ENCODE results near the gene KAT7.
A peak's percentile ranks its signal among the peaks of the same experiment; 100 is the strongest.

Gene KAT7

DNA sequence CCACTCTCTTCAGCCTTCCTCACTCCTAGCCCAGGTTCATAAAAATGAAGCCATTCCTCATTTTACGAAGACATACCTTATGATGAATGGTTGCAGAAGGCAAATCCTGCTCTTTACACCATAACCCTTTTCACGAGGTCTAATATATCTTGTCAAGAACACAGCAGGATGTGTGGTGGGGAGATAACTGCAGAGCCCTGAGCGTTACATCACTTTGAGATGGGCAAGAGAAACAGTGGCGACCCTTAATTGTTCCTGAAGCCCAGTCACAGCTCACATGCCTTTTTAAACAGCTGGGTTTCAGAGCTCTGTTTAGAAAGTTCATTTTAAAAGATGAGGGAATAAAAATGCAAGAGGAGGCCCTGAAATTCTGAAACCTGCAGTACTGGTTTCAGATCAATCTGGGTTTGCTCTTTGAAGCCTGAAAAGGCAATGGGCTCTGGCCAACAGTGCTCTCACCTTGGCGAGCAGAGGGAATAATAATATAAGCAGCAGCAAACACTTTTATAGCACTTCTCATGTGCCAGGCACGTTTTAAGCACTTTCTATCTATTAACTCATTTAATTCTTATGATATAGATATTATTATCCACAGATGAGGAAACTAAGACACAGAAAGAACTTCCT, 27.4 kb upstream of the KAT7 start:
- DNase-seq: no peak

DNA sequence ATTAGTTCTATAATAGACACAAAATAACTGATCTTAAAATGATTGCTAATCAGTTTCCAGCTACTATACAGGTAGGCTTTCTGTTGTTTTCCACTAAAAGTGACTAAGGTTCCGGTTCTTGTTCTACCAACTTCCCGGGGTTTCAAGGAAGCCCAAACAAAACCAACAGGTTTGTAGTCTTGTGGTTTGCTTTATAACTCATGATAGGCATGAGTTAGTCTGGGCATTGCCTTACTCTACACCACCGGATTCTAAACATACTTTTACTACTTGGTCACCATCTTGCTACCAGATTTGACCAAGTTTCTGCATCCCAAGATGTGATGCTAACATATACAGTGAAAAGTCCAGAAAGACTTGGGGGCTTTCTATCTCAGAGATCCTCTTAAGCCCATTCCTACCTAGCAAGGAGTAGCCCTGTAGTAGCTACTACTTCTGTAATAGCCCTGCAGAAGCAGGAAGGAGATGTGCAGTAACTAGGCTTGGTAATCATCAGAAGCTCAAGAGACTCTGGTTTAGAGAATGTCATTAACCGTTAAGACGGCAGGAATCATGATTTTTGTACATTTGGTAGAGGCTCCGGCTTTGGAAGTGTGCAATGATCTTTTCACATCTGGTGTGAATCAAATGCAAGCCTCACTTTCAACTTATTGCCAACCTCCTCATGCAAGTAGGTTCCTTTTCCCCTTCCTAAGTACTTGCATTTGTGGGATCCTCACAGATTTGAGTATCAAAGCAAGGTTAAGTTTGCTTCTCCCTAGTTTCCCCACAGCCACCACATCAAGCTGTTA, 26.1 kb upstream of the KAT7 start:
- DNase-seq: no peak

DNA sequence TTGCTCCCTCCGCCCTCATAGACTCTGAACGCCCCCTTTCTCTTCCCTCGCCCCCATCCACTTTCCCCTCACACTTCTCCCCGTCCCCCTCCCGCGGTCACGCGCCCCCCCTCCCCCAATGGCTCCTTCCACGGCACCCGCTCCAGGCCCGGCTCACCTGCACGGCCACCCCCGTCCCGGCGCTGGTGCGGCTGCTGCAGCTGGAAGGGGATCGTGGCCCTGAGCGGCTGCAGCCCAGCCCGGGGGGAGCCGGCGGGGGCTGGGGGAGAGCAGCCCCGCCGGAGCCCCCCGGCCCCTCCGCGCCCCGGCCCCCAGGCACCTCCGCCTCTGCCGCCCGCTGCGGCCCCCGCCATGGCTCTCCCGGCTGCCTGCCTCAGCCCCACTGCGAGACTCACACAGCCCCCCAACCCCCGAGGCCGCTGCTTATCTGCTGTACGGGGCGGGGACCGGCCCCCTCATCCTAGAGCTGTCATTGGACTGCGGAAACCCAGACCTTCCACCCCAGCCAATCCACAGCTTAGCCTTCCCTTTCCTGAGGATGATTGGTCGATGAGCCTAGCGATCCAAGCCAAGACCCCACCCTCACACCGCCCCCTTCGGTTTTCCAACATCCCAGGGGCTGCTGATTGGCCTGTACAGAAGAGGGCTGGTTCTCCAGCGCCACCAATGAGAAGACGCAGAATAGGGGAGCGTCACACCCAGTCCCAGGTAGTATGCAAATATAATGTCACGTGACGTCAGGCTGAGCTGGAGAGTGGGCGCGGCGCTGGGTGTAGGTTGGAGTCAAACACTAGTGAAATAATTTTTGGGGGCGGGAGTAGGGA, 24.5 kb upstream of the KAT7 start, which contains the start of gene FAM117A:
TSS of gene FAM117A (minus strand) at position 397 of the 824 bp plus-strand sequence. CDS start at position 353, 44 bp downstream.
- DNase-seq: peak; percentile 98

DNA sequence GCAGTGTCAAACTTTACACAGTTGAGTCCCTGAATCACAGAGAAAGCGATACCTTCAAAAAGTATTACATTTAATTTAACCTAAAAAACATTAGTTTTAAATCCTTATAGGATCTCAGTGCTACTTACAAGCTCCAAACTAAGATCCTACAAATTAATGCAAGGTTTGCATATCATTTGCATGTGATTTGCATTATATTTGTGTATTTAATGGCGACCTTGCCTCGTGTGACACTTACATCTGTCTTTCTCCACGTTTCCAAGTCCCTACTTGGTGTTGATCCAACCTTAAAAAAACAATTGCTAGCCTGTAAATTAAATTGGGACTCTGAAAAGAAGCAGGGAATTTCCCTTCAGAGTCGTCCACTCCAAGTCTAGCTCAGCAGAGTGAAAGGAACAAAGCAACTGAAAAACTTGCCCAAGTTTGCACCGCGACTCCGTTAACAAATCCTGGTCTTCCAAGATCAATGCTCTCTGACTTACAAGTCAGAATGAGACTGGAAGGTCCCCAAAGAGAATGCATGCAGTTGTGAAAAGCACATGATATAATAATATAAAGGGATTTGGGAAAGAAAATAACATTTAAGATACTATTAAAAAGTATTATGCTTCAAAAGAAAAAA, 23.8 kb upstream of the KAT7 start:
- DNase-seq: no peak

DNA sequence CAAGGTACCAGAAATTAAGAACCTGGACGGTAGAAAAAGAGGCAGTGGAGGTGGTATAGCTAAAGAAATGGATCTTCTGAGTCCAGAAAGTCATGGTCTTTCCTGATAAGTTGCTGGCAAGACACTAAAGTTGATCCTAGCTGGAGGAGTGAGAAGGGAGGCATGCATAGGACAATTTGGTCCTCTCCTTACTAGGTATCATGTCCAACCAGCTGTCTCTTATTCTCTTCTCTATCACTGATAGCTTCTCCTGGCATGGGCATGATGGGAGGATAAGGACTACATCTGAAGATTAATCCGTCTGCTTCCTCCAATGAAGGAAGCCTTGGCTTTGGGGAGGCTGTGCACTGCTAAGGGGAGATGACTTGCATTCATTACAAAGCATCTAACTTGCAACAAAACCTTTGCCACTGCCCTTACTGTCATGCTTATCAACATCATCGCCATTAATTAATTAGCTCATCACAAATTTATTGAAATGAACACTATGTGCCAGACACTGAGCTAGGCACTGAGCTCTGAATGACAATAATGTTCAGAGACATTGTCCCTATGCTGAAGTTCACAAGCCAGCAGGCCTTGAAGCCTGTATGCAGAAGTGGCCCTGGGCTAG, 21.5 kb upstream of the KAT7 start:
- no peak for DNase-seq

DNA sequence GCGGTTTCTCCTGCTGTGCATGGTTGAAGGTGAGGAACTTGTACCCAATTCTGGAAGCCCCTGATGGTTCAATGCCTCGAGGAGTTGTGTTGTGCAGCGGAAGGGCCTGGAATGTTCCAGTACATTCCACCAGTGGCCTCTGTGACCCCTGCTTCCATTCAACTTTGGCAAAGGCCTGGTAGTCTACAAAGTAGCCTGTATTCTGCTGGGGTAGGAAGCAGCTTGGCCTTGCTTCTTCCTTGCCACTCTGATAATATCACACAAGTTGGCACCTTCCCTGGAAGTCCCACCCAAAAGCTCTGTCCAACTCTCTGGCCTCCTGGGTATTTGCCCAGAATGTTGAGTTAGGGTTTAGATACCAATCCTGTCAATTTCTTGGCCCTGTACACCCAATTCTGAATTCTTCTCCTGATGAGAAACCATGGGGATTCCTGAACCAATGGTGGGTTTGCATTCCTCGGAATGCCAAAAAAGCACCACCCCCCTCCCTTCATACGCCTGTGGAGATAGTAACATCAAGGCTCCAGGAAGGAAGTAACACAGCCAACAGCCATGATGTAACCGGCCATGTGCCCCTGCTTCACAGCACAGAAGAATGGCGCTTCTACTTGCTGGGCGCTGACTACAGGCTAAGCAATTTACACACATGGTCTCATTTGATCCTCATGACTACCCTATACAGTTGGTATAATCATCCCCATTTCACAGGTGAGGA, 12.8 kb upstream of the KAT7 start:
- DNase-seq: no peak

DNA sequence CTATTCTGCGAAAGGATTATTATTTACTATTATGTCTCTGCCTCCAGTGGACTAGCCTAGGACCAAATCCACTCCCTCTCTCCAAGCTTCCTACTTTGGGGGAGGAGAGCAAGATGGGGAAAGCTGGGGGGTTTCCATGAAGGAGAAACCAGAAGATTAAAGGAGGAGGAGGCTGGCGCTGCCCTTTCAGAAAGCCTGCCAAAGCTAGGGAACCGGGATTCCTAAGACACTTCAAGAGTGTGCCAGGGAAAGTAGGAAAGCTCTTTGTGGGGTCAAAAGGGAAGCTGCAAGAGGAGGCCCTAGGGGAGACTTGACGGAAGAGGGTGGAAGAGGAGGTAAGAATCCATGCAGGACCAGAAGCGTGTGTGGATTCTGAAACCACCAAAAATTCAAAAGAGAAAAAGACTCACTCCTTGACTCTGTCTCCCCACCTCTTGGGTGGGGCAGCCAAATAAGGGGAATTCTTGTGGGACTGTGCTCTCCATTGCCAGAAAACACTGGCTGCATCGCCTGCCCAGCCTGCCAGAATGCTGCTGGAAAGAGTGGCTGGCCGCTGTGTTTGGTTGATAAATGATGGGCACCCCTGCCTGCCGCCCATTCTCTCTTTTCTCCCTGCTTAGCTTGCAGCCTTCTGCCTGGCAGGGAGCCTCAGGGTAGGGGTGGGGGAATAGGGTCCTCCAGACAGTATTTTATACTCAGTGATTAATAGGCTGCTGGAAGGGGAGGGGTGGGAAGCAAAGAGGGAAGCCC, 11.8 kb upstream of the KAT7 start:
- no peak for DNase-seq

DNA sequence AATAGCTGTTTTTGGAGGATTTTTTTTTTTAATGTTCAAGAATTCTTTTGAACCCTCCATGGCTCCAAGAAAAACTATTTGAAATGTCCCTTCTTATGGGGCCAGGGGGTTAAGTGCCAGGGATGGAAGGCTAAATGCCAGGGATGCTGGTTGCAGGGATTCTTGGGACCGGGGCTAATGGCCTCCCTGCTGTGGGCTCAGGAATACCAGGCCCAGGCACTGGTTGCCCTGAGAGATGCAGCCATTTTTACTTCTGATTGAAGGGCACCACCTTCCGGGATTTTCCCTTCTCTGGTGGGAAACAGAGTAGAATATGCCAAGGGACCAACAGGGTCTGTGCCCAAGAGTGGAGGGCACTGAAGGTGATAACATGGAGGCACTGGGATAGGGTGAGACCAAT, 10.9 kb upstream of the KAT7 start:
- no peak for DNase-seq

DNA sequence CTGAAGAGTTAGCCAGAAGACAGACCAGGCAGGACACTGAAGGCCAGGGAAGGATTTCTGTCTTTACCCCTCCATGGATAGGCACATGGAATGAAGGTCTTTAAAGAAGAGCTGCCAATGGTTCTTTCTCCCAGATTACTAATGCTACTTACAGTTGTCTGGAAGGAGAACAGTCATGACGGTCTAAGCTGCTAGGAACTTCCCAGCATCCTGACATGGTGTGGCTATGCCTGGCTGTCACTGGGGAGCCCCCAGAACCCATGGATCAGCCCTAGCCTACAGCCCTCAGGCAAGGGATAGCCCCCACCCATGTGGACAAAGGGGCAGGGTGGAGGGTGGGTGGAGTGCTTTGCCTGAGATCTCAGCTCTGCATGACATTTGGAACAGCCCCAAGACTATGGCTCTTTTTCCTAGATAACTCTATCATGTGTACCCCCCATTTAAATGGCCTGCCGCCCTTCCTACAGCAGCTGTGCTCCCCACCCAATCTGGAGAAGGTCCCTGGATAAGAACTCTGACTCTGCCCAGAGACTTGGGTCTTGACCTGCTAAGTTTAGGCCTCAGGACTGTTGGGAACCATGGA, 9.2 kb upstream of the KAT7 start:
- DNase-seq: no peak

DNA sequence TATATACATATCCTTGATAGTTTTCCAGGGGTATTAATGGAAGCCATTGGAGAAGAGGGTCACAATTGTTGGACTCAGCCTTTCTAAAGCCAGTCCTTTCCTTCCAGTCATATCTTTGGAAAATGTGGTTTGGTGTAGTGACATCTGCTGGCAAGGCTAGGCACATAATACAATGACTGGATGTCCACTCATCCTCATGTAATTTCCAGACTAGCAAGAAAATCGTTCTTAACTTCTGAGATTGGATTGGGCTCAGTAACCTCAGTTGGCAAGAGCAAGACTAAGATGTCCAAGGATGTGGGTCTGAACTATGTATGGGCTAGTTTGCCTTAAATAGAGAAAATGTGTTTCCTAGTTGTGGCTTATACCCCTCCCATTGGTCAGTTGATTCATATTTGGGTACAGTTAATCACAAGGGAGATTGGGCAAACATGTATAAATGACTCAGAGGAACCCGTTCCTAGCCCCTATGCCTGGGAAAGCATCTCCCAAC, 8.7 kb upstream of the KAT7 start:
- peak; percentile 18 for DNase-seq

DNA sequence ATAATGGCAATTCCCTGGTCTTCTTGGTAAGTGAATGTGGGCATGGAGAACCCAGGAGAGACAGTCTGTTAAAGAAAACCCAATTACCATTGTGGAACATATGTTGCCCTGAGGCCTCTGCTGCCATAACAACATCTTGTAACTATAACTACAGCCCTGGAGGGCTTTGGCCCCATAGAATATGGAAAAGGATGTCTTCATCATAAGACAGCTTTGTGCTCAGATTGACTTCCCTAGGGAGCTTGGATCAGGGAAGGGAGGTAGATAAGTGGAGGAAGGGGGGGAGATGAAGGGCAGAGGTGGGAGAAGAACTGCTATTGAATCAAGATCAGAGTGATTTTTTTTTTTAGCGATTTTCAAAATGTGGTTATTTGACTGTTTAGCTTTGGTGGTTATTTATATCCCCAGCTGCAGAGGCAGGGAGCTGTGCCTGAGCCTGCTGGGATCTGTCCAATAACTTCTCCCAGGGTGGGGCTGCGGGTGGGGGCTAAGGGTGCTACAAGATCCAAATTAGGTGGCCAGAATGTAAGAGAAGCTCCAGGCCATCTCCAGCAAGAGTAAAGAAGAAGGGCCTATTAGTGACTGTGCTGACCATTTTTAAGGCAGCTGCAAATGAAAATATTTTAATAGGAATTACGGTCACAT, 5.3 kb upstream of the KAT7 start:
- DNase-seq: no peak

DNA sequence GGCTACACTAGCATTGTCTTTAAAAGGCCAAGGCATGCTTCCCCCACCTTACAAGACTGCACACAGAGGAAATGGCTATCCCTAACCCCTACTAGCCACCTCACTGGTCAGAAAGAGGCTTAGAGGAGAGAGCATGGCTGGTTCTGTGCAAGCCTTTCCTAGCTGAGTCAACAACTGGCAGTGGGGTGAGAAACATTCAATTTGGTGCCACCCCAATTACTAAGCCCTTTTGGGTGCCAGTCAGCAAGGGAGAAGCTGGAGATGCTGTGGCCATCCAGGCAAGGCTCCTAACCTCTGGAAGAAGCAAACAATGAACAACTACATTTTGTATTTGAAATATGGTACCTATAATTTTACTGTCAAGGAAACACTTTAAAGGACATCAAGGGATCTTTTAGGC, 4.7 kb upstream of the KAT7 start:
- DNase-seq: no peak

DNA sequence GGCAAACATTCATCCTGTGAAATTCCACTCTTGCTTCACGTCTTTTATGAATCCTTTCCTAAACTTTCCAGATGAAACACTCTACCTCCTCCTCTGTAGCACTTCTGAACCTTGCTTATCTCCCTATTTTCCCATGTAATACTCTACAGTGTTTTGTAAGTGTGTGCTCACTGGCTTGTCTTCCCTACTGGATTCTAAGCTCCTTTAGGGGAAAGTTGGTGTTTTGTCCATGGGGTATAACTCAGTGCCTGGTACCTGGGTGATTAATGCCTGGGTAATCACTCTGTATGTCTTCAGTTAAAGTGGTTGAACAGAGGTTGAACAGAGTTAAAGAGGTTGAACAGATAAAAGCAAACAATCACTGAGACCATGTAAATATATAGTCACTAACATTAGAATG, 3.8 kb upstream of the KAT7 start:
- no peak for DNase-seq

DNA sequence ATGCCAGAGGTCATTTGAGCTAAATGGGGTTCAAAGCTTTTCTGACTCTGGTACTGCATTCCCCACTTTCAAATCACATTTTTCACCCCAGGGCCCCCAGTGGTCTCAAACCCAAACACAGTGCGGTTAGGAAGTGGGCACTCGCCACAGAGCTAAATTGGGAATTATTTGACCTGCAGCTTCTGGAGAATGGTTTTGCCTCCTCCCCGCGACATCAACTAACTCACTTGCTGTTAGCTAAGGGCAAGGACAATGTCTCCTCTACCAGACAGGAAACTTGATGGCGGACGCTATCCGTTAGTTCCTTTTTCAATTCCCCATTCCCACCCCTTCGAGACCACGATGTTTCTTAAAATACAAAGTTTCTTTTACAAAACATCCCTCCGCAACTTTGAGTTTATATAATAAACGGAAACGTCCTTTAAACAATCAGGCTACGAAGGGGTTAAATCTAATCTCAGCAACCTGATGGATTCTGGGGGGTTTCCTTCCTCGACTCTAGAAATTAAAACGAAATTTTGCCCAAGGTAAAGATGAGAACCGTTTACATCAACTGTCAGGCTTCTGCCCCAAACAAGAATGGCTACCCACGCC, 500 bp upstream of the KAT7 start:
- DNase-seq: no peak

DNA sequence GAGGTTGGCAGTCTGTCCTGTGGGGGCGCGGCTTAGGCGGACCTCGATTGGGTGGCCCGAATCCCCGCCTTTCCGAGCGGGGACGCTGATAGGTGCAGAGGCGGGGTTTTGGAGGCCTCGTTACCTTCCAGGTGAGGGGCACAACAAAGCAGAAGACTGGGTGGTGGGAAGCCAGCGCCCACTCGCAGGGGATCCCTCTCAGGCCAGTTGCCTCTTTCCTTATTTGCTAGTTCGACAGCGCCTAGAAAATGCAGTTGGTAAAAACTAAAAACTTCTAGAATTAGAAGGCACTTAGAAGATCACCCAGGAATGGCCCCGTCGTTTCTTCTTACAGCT, 730 bp downstream of the KAT7 start:
- DNase-seq: no peak

DNA sequence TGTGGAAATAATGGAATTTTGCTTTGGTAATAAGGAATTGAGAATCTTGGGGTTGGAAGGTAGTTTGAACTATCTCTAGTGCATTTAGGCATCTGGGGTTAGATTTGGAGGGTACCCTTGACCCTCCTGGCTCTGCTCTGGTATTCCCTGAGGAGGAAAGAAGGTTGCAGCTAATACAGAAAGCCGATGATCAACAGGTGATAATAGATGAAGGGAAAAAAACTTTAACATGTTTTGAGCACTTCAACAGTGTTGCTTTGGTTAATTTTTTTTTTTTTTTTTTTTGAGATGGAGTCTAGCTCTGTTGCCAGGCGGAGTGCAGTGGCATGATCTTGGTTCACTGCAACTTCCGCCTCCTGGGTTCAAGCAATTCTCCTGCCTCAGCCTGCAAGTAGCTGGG, 4.8 kb downstream of the KAT7 start:
- DNase-seq: no peak

DNA sequence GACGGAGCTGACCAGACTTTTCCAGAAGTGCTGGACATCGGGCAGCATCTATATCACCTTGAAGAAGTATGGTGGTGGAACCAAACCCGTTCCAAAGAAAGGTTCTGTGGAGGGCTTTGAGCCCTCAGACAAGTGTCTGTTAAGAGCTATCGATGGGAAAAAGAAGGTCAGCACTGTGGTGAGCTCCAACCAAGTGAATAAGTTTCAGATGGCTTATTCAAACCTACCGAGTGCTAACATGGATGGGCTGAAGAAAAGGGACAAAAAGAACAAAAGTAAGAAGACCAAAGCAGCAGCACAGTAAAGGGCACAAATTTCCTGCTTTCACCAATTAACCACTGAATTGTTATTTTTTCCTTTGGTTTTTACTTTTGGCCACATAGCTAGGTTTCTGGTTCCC, 6.9 kb downstream of the KAT7 start:
- no peak for DNase-seq

DNA sequence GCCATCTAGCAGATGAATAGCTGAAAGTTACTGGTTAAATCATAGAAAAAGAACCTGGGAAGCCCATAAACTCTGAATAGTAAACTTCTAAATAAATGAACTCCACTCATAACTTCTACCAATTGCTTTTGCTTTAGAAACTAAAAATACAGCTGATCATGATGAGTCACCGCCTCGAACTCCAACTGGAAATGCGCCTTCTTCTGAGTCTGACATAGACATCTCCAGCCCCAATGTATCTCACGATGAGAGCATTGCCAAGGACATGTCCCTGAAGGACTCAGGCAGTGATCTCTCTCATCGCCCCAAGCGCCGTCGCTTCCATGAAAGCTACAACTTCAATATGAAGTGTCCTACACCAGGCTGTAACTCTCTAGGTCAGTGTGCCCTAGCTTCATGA, 9.7 kb downstream of the KAT7 start:
- no peak for DNase-seq

DNA sequence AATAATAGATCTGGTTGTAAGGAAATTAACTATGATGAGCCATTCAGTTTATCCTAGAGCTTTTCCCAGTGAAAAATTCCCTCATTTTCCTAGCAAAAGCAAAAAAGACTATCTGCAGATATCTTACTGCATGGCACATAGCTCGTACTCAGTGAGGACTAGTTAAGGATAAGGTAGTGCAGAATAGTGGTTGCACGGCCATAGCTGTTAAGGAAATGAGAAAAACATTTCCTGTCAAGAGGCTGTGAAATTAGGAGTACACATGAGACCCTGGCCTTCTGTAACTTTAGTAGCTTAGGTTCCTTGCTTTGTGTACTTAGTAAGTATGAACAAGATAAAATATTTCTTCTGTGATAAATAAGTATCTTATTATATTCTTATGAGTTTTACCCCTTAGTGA, 10.3 kb downstream of the KAT7 start:
- no peak for DNase-seq

DNA sequence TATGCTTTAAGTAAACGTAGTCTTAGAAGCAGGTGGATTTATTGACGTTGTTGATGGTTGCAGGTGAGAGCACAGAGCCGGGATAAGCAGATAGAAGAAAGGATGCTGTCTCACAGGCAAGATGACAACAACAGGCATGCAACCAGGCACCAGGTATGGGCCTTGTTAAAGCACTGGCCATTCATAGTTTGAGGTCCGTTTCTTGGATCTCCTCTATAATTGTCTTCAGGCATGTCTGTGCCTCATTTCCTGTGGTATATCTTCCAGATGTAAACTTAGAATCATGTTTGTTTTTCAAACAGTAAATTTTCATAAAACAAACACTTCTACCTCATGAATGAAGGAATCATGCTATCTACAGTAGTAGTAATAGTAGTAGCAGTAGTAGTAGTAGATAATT, 20.6 kb downstream of the KAT7 start:
- no peak for DNase-seq

Measured in NCI-H748 treated with DMSO at 0.1 percent for 48 hours (cell line).